Upper lobe of left lung (tissue), 4 donors: ENCODE measurements around the gene MAPK14.
A peak's percentile ranks its signal among the peaks of the same experiment; 100 is the strongest.

Experiments used
- CTCF ChIP-seq, 6 experiments: fragments of 450-650 bp in 4 of 6; fragments of 200-600 bp in 2 of 6; sonication (generic) in 2 of 6; IDR thresholded peaks; one replicate each; pipeline ENCODE4 v1.5.1; 2016 to 2019; ENCODE audit warnings: antibody characterized with exemption in 6 of 6
- EP300 ChIP-seq, 4 donors: sonication (generic); formaldehyde crosslinking; IDR thresholded peaks; one replicate each; pipeline ENCODE4 v1.5.1; 2017; ENCODE audit warnings: antibody characterized with exemption in 4 of 4, control low read depth in 2 of 4
- POLR2A ChIP-seq, 4 donors: fragments of 450-650 bp; IDR thresholded peaks; one replicate each; pipeline ENCODE4 v1.5.1; 2016 to 2017; ENCODE audit warnings: antibody characterized with exemption in 4 of 4, mild to moderate bottlenecking in 2 of 4

- TF ChIP-seq CTCF (IDR thresholded peaks at IDR 0.05) (peak; percentile 85 to 93 (median 90)), POLR2A (IDR thresholded peaks at IDR 0.05) (no peak), EP300 (IDR thresholded peaks at IDR 0.05) (no peak)
Measured at GRCh38 chr6:36094753-36095496, 67.3 kb downstream of the MAPK14 start.
